Fibroblast of mammary gland (primary cell): ENCODE measurements around the gene RELN.

ENCODE experiments used
- DNase-seq: peaks from one replicate; pipeline ENCODE4 v3.0.0-alpha.2; 2010; ENCODE audit warnings: low read depth
- H3K4me3 ChIP-seq: 2 replicates; pipeline ENCODE4 v1.5.1; 2011; ENCODE audit warnings: low read depth, mild to moderate bottlenecking, low read length, moderate library complexity; ENCODE audit not compliant: control insufficient read depth
- TF ChIP-seq, protein P1 (sequence below): conservative IDR thresholded peaks from 2 replicates; pipeline ENCODE4 v1.5.1; 2011; ENCODE audit warnings: low read depth, low read length, inconsistent platforms; ENCODE audit not compliant: control insufficient read depth, insufficient read depth

RELN gene

DNA sequence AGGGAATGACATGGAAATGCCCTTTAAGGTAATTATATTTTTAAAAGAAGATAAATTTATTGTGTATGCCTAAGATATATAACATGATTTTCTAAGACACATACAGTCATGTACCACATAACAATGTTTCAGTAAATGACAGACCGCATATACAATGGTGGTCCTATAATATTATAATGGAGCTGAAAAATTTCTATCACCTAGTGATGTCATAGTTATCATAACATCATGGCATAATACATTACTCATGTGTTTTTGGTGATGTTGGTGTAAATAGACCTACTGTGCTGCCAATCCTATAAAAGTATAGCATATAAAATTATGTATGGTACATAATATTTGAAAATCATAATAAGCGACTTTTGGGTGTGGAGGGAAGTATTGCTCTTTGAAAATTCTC, 306.1 kb downstream of the RELN start:
- DNase-seq, result no peak
- H3K4me3 ChIP-seq, result no peak overlapping the region
- TF ChIP-seq, protein P1, sequence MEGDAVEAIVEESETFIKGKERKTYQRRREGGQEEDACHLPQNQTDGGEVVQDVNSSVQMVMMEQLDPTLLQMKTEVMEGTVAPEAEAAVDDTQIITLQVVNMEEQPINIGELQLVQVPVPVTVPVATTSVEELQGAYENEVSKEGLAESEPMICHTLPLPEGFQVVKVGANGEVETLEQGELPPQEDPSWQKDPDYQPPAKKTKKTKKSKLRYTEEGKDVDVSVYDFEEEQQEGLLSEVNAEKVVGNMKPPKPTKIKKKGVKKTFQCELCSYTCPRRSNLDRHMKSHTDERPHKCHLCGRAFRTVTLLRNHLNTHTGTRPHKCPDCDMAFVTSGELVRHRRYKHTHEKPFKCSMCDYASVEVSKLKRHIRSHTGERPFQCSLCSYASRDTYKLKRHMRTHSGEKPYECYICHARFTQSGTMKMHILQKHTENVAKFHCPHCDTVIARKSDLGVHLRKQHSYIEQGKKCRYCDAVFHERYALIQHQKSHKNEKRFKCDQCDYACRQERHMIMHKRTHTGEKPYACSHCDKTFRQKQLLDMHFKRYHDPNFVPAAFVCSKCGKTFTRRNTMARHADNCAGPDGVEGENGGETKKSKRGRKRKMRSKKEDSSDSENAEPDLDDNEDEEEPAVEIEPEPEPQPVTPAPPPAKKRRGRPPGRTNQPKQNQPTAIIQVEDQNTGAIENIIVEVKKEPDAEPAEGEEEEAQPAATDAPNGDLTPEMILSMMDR, result no peak

GRCh38 chr7:103680161-103681144, 309.0 kb downstream of the RELN start:
- TF ChIP-seq, protein P1, result no peak
- no peak overlapping the region for H3K4me3 ChIP-seq

DNA sequence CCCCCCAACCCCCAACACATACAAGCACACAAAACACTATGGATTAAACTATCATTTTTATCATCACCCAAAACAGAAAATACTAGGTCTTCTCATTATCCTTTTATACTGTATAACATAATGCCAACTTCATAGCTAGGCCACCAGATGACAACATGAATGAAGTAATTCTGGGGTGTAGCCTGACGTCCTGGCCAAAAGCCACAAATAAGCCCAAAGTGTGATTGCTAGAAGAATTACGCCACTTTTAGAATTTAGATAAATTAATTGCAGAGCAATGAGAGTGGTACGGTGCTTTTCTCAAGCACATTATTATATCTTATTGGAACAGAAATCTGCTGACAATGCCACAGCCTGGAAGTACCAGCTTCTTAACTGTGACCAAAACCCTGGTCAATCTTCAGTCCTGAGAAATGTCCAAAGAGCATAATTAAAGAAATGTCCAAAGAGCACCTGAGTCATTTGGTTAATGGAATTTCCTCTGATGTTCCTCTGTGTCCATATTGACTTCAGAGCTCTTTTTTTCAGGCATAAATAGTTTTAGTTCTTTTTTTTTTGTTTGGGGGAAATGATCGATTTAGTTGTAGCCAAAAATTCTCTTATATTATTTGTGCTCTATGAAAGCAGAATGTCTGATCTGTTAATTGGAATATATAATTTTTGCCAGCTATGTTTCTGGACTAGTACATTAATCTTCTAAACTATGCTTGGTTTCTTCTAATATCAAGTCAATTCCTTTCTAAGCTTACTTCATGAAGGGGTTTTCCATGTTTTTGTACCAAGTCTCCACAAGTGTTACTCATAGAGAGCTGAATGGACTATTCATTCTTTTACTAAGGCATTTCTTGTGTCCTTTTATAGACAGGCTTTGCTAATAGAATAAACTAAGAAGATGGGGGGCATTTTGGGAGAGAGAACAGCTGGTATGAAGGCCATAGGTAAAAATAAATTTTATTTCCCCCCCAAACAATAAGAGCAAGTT, 310.0 kb downstream of the RELN start:
- no peak overlapping the region for H3K4me3 ChIP-seq
- no peak for DNase-seq
- TF ChIP-seq, protein P1, result no peak

More at GRCh38 chr7:103680161-103681144, 309.0 kb downstream of the RELN start:
- DNase-seq, result peak; percentile 34

- no peak for DNase-seq
- H3K4me3 ChIP-seq, result no peak overlapping the region
- TF ChIP-seq, protein P1, result no peak
These were observed 321.0 kb downstream of the RELN start for GRCh38 chr7:103668279-103668941.

GRCh38 chr7:103666326-103666725, 323.1 kb downstream of the RELN start:
- DNase-seq, result no peak
- H3K4me3 ChIP-seq, result no peak overlapping the region
- TF ChIP-seq, protein P1, result no peak

DNA sequence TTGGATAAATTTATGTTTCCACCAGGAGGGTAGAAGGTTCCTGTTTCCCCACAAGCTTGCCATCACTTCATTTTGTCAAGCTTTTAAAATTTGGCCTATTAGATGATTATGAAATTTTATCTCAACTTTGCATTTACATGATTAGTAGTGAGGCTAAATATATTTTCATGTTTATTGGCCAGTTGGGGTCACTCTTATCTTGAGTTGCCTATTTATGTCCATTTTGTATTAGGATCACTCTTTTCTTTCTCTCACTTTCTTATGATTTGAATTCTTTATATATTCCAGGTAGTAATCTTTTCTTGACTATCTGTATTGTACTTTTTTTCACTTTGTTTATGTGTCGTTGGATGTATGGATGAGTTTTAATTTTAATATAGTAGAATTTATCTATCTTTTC, 324.9 kb downstream of the RELN start:
- no peak overlapping the region for H3K4me3 ChIP-seq
- TF ChIP-seq, protein P1, result peak; percentile 2

More for the DNA sequence above, 324.9 kb downstream of the RELN start:
- DNase-seq, result no peak
